GM12878 (cell line): Measurements from ENCODE around the gene P2RX6. TPM values are rescaled to one million over a fixed set of nuclear protein-coding genes. Genes with fewer than 3 reads are reported as not detected.

Experiments
- ATAC-seq: fragments of 200-7000 bp; cut with Tn5 transposase; 3 replicates; pipeline ENCODE4 v1.9.1; 2020; ENCODE audit warnings: mild to moderate bottlenecking, moderate library complexity
- BruUV-seq: library from RNA; stranded (reverse); fragments of 400-500 nt; replicated peaks from 2 replicates; lab custom pipeline; 2021; lab: Mats Ljungman, UMichigan
- CTCF ChIA-PET: fragments of 300-600 bp; sonication (Branson Sonifier 250); formaldehyde crosslinking; extraction: SDS; loops from one replicate; lab custom pipeline; 2021; ENCODE audit warnings: inconsistent platforms; lab: Yijun Ruan, JAX
- POLR2A ChIA-PET: fragments of 350-600 bp; formaldehyde crosslinking; extraction: SDS; loops from one replicate; lab custom pipeline; 2021; ENCODE audit warnings: inconsistent platforms; lab: Charles Lee
- RAD21 ChIA-PET: fragments of 300-600 bp; sonication (Branson Sonifier 250); formaldehyde crosslinking; loops from one replicate; lab custom pipeline; 2023; ENCODE audit warnings: antibody characterized with exemption; ENCODE audit not compliant: unreplicated experiment; lab: Charles Lee
- SMC1A ChIA-PET: fragments of 300-600 bp; sonication (Branson Sonifier 250); formaldehyde crosslinking; loops from one replicate; lab custom pipeline; 2023; ENCODE audit not compliant: unreplicated experiment, uncharacterized antibody; lab: Charles Lee
- DNase-seq: peaks from one replicate; pipeline ENCODE4 v3.0.0-alpha.2; 2011; ENCODE audit warnings: low read depth, low spot score
- FAIRE-seq: peaks from 3 replicates; lab custom pipeline; 2011; peaks lifted over from hg19 to GRCh38; lab: Jason Lieb, UNC
- H2AFZ ChIP-seq: 2 replicates; pipeline ENCODE4 v1.6.0; 2011; ENCODE audit warnings: low read depth, low read length, control low read depth; ENCODE audit not compliant: control insufficient read depth
- H3K27ac ChIP-seq: 2 replicates; pipeline ENCODE4 v1.5.1; 2011; ENCODE audit warnings: control low read depth; ENCODE audit not compliant: control insufficient read depth, insufficient read depth
- H3K27me3 ChIP-seq, 2 experiments: replicated peaks in 1 of 2; 2 replicates each; pipeline versions ENCODE4 v1.6.0 to v1.6.1; 2011; ENCODE audit warnings: low read length in 1 of 2; ENCODE audit not compliant: control insufficient read depth in 2 of 2, insufficient read depth in 2 of 2
- H3K36me3 ChIP-seq, 2 experiments: 2 replicates each; pipeline ENCODE4 v1.5.1; 2011; ENCODE audit warnings: low read length in 1 of 2; ENCODE audit not compliant: control insufficient read depth in 2 of 2, insufficient read depth in 2 of 2
- H3K4me1 ChIP-seq: 2 replicates; pipeline ENCODE4 v1.6.1; 2011; ENCODE audit warnings: mild to moderate bottlenecking, low read length, moderate library complexity, mixed read lengths; ENCODE audit not compliant: control insufficient read depth, insufficient read depth
- H3K4me2 ChIP-seq: 2 replicates; pipeline ENCODE4 v1.6.0; 2011; ENCODE audit warnings: control low read depth; ENCODE audit not compliant: control insufficient read depth, insufficient read depth
- H3K4me3 ChIP-seq: fragments of 200-600 bp; sonication (generic); 2 replicates; pipeline ENCODE4 v1.5.1; 2016
- H3K79me2 ChIP-seq: 2 replicates; pipeline ENCODE4 v1.6.0; 2011; ENCODE audit warnings: low read length; ENCODE audit not compliant: control insufficient read depth, insufficient read depth
- H3K9ac ChIP-seq: 2 replicates; pipeline ENCODE4 v1.8.0; 2011; ENCODE audit warnings: low read length, control low read depth, mixed read lengths; ENCODE audit not compliant: control insufficient read depth, insufficient read depth
- H3K9me3 ChIP-seq: replicated peaks from 3 replicates; pipeline ENCODE4 v1.5.1; 2011; ENCODE audit warnings: mild to moderate bottlenecking, low read length; ENCODE audit not compliant: control insufficient read depth, insufficient read depth
- H4K20me1 ChIP-seq: 2 replicates; pipeline ENCODE4 v1.6.0; 2011; ENCODE audit not compliant: control insufficient read depth, insufficient read depth
- EED ChIP-seq: sonication (generic); IDR thresholded peaks from 2 replicates; pipeline ENCODE4 v1.6.1; 2016; ENCODE audit warnings: antibody characterized with exemption, low read depth
- EGR1 ChIP-seq, 2 experiments: IDR thresholded peaks; 1 replicate in 1 of 2; 2 replicates in 1 of 2; pipeline ENCODE4 v1.6.1; 2011 to 2012; ENCODE audit warnings: low read depth in 2 of 2, low read length in 2 of 2, borderline replicate concordance in 1 of 2, mild to moderate bottlenecking in 1 of 2, moderate library complexity in 1 of 2
- EP300 ChIP-seq, 2 experiments: fragments of 150-350 bp in 1 of 2; IDR thresholded peaks; 2 replicates each; pipeline ENCODE4 v1.6.1; 2011 to 2012; ENCODE audit warnings: low read depth in 2 of 2, low read length in 2 of 2, borderline replicate concordance in 1 of 2, improper control_type of control experiment in 1 of 2, inconsistent platforms in 1 of 2; ENCODE audit not compliant: control insufficient read depth in 1 of 2
- GATAD2B ChIP-seq: fragments of 450-650 bp; conservative IDR thresholded peaks from 2 replicates; pipeline ENCODE4 v1.6.1; 2017; ENCODE audit warnings: low read depth, mild to moderate bottlenecking, moderate library complexity
- IRF4 ChIP-seq: IDR thresholded peaks from 2 replicates; pipeline ENCODE4 v1.6.1; 2011; ENCODE audit warnings: low read depth, low read length
- KDM1A ChIP-seq: fragments of 200-600 bp; sonication (generic); IDR thresholded peaks from 2 replicates; pipeline ENCODE4 v1.6.1; 2016; ENCODE audit warnings: borderline replicate concordance
- LARP7 ChIP-seq: fragments of 450-650 bp; IDR thresholded peaks from 2 replicates; pipeline ENCODE4 v1.6.1; 2017; ENCODE audit warnings: mild to moderate bottlenecking
- NFXL1 ChIP-seq: fragments of 450-650 bp; IDR thresholded peaks from 2 replicates; pipeline ENCODE4 v1.6.1; 2017; ENCODE audit warnings: antibody characterized with exemption, mild to moderate bottlenecking, borderline replicate concordance
- SREBF2 ChIP-seq: IDR thresholded peaks from 2 replicates; pipeline ENCODE4 v1.6.1; 2012; ENCODE audit warnings: mild to moderate bottlenecking, low read length
- SRF ChIP-seq, 2 experiments: IDR thresholded peaks; 2 replicates each; pipeline ENCODE4 v1.6.1; 2011; ENCODE audit warnings: low read depth in 2 of 2, low read length in 2 of 2, mild to moderate bottlenecking in 1 of 2, moderate library complexity in 1 of 2
- STAT1 ChIP-seq: fragments of 450-650 bp; conservative IDR thresholded peaks from 2 replicates; pipeline ENCODE4 v1.6.1; 2014; ENCODE audit warnings: antibody characterized with exemption, mild to moderate bottlenecking
- ZNF592 ChIP-seq: fragments of 450-650 bp; IDR thresholded peaks from 2 replicates; pipeline ENCODE4 v1.6.1; 2017; ENCODE audit warnings: mild to moderate bottlenecking, moderate library complexity
- ZSCAN29 ChIP-seq: fragments of 450-650 bp; IDR thresholded peaks from 2 replicates; pipeline ENCODE4 v1.6.1; 2017; ENCODE audit warnings: mild to moderate bottlenecking, moderate library complexity
- WGBS: methylation state at CpG from one replicate; pipeline ENCODE4 v1.1.6; 2016; ENCODE audit warnings: low lambda C conversion rate; ENCODE audit not compliant: insufficient replicate concordance, insufficient coverage; ENCODE audit errors: missing lambda C conversion rate; 5-methylcytosine and 5-hydroxymethylcytosine counted together
- in situ Hi-C: fragments of 300-500 bp; cut with MboI; formaldehyde crosslinking; loops from 9 replicates; pipeline ENCODE4 v1.14.3; 2018; ENCODE audit warnings: mixed read lengths
- intact Hi-C: fragments of 100-400 bp; cut with micrococcal nuclease; formaldehyde crosslinking; loops from one replicate; pipeline ENCODE4 v1.14.2; 2022; ENCODE audit not compliant: unreplicated experiment
- polyA plus RNA-seq, 11 experiments: library from polyadenylated mRNA; depleted of rRNA in 4 of 11; unstranded in 6 of 11; stranded (reverse) in 5 of 11; fragments of >200 nt; fragmentation: Nextera tagmentation in 4 of 11; fragmentation: Illumina TruSeq in 1 of 11; extraction: Ambion mirVana in 4 of 11; extraction: Trizol in 1 of 11; gene quantifications; 1 replicate in 1 of 11; 2 replicates in 10 of 11; pipeline versions ENCODE4 v1.2.1 to v1.2.3, GENCODE V29; 2011 to 2016; ENCODE audit warnings: inconsistent platforms in 2 of 11, missing spikeins in 2 of 11, low read depth in 1 of 11
- total RNA-seq, 4 experiments: library from RNA; depleted of rRNA in 3 of 4; stranded (reverse); fragments of >200 nt in 3 of 4; fragmentation: Illumina TruSeq in 1 of 4; extraction: Trizol in 1 of 4; gene quantifications; 2 replicates each; pipeline versions ENCODE4 v1.2.1 to v1.2.3, GENCODE V29; 2013 to 2021

P2RX6 gene
- total and polyA plus RNA-seq, 10 of the 15 experiments (the other 5 are each of a cell fraction or from before 2014, with no cell fraction given), result 0.03 to 0.21 (median 0.07) TPM; not detected in 5

DNA sequence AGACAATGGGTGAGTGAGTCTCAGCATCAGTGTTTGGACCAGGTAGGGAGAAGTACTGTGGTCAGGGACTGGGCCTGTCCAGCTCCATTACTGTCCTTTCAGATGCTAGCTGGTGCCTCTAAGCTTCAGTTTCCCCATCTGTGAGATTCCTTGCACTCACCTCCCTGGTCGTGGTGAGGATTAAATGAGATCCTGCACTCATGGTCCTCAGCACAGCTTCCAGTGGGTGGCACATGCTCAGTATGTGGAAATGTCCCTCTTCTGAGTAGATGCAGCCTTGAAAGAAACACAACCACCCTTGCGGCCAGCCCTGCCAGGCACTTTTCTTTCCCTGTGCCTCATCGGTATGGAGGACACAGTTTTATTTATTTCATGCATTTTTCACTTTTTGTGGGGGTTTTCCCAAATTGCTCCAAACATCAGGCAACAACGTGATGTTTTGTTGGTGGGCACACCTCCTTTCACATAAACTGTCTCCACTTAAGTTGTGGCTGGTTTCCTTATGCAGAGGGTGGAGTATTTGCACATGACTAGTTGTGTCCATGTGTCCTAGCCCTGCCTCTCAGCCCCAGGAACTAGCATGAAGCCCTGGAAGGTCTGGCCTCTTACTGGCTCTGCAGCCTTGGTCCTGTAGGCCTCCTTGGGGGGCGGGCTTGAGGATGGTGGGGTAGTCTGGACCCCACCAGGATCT lies 31.7 kb upstream of the P2RX6 start:
- FAIRE-seq (peak; percentile 23), ATAC-seq (no peak), DNase-seq (no peak)
- POLR2A ChIA-PET, result interaction anchor here (1.9 kb wide), 1 partner anchor 19 kb away, joined by 9 read pairs; the partner anchor contains the start of gene THAP7
- CTCF ChIA-PET, result interaction anchor here (1.7 kb wide), 1 partner anchor 19 kb away, joined by 9 read pairs; the partner anchor contains the start of gene THAP7
- intact Hi-C loops (no loop called here), in situ Hi-C loops (no loop called here)
- whole genome bisulfite sequencing, result 71% methylated on average over 5 of the region's 5 CpGs
- peak overlapping the region; percentile 97 for H3K4me2 ChIP-seq
- peaks cover 5% of the 10 kb centered on the region; the same call in 2 of the 3 replicates for H3K9me3 ChIP-seq
- BruUV-seq, result no TSS peak
- H3K4me3 ChIP-seq, result peak overlapping the region; percentile 94
- peak overlapping the region; percentile 95 for H3K9ac ChIP-seq
- H2AFZ ChIP-seq, result no peak overlapping the region
- H4K20me1 ChIP-seq, result no peaks in the 10 kb centered on the region
- TF ChIP-seq IRF4, result no peak
- RAD21 ChIA-PET, result interaction anchor here (1.3 kb wide), 1 partner anchor 97 kb away, joined by 6 read pairs; no protein-coding TSS in a partner anchor
- H3K79me2 ChIP-seq, result peaks cover 16% of the 10 kb centered on the region
- no peaks in the 10 kb centered on the region for H3K36me3 ChIP-seq
- SMC1A ChIA-PET, result no interaction called here
- peaks cover 10% of the 10 kb centered on the region; the same call in 1 of the 2 replicates for H3K4me1 ChIP-seq
- no peak overlapping the region for H3K27ac ChIP-seq
- H3K27me3 ChIP-seq, result no peaks in the 10 kb centered on the region

DNA sequence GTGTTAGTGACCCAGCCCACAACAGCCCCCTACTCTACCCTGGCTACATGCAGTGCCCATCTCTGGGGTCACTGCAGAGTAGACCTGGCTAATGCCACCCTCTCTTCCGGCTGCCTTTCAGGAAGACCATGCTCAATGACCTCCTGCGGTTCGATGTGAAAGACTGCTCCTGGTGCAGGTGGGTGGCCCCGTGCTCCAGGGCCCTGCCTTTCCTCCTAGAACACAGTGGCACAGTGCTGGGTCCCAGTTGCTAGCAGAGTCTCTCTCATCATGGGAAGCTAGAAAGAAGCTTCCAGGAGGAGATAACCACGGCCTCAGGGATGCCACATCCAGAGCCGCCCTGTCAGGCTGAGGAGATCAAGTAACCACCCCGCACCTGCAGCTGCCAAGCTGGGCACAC lies 29.2 kb upstream of the P2RX6 start:
- ChIA-PET SMC1A (no interaction called here), RAD21 (no interaction called here), POLR2A (no interaction called here), CTCF (no interaction called here)
- Histone ChIP-seq H3K4me3 (no peak overlapping the region), H3K79me2 (peaks cover 16% of the 10 kb centered on the region), H3K27me3 (no peaks in the 10 kb centered on the region), H4K20me1 (no peaks in the 10 kb centered on the region), H2AFZ (no peak overlapping the region), H3K36me3 (0 out of 4 replicates have a peak, but pooled peaks cover 0 to 2% of the 10 kb centered on the region in 2 experiments), H3K4me1 (peaks cover 10% of the 10 kb centered on the region; the same call in 1 of the 2 replicates), H3K27ac (no peak overlapping the region), H3K9me3 (no peaks in the 10 kb centered on the region), H3K4me2 (no peak overlapping the region), H3K9ac (no peak overlapping the region)
- FAIRE-seq (no peak), ATAC-seq (no peak), DNase-seq (no peak)
- intact Hi-C loops, result no loop called here
- WGBS, result 100% methylated on average over 7 of the region's 7 CpGs
- BruUV-seq, result no TSS peak
- in situ Hi-C loops, result no loop called here
- TF ChIP-seq KDM1A (no peak), ZSCAN29 (no peak), ZNF592 (no peak), GATAD2B (no peak), LARP7 (no peak), NFXL1 (no peak), STAT1 (no peak), EP300 (IDR thresholded peaks at IDR 0.05; ENCODE audit: borderline replicate concordance in 1 of 2, control insufficient read depth in 1 of 2, low read depth in 2 of 2, low read length in 2 of 2) (no peak), SREBF2 (no peak), SRF (IDR thresholded peaks at IDR 0.05; ENCODE audit: low read depth in 2 of 2, low read length in 2 of 2) (no peak), EGR1 (IDR thresholded peaks at IDR 0.05; ENCODE audit: borderline replicate concordance in 1 of 2, low read depth in 2 of 2, low read length in 2 of 2) (no peak), EED (no peak)
